HepG2 (cell line): ENCODE measurements around the gene ARFGAP1. TPM values are rescaled to one million over a fixed set of nuclear protein-coding genes. Genes with fewer than 3 reads are reported as not detected.

Experiments
- ATAC-seq: fragments of 200-7000 bp; cut with Tn5 transposase; 3 replicates; pipeline ENCODE4 v1.9.1; 2020; ENCODE audit warnings: mild to moderate bottlenecking, moderate library complexity
- BruUV-seq: library from RNA; stranded (reverse); fragments of 400-500 nt; replicated peaks from 2 replicates; lab custom pipeline; 2021; lab: Mats Ljungman, UMichigan
- CTCF ChIA-PET: fragments of 300-600 bp; formaldehyde crosslinking; extraction: SDS; loops from one replicate; lab custom pipeline; 2021; ENCODE audit warnings: low total read pairs, inconsistent platforms, low intra/inter-chr PET ratio; lab: Yijun Ruan, JAX
- POLR2A ChIA-PET: fragments of 350-600 bp; sonication (Branson Sonifier 250); formaldehyde crosslinking; loops from one replicate; lab custom pipeline; 2020; ENCODE audit warnings: antibody characterized with exemption, inconsistent platforms; lab: Yijun Ruan, JAX
- DNase-seq: peaks from one replicate; pipeline ENCODE4 v3.0.0-alpha.2; 2015; ENCODE audit warnings: low spot score
- FAIRE-seq: peaks from 3 replicates; lab custom pipeline; 2011; peaks lifted over from hg19 to GRCh38; lab: Jason Lieb, UNC
- H2AFZ ChIP-seq: one replicate; pipeline ENCODE4 v1.6.1; 2011; ENCODE audit warnings: low read length, inconsistent platforms
- H3K27ac ChIP-seq: fragments of 300-600 bp; 3 replicates; pipeline ENCODE4 v1.8.0; 2011; ENCODE audit warnings: mixed run types, mild to moderate bottlenecking, mixed read lengths, low read length, inconsistent platforms; ENCODE audit not compliant: insufficient read depth; ENCODE audit errors: extremely low read length
- H3K27me3 ChIP-seq, 2 experiments: fragments of 200-600 bp in 1 of 2; 2 replicates in 1 of 2; 3 replicates in 1 of 2; pipeline versions ENCODE4 v1.6.0 to v1.8.0; 2011; ENCODE audit warnings: low read length in 2 of 2, mild to moderate bottlenecking in 2 of 2, moderate library complexity in 2 of 2, inconsistent platforms in 1 of 2; ENCODE audit not compliant: insufficient read depth in 2 of 2, control insufficient read depth in 1 of 2
- H3K36me3 ChIP-seq, 2 experiments: fragments of 200-600 bp in 1 of 2; replicated peaks in 1 of 2; 2 replicates in 1 of 2; 3 replicates in 1 of 2; pipeline versions ENCODE4 v1.5.1 to v1.8.0; 2011; ENCODE audit warnings: low read length in 2 of 2, inconsistent platforms in 1 of 2; ENCODE audit not compliant: insufficient read depth in 2 of 2, control insufficient read depth in 1 of 2
- H3K4me1 ChIP-seq: 2 replicates; pipeline ENCODE4 v1.5.1; 2012; ENCODE audit warnings: low read length, inconsistent platforms; ENCODE audit not compliant: insufficient read depth
- H3K4me2 ChIP-seq: 2 replicates; pipeline ENCODE4 v1.6.0; 2011; ENCODE audit warnings: low read depth, low read length, inconsistent platforms
- H3K4me3 ChIP-seq, 3 experiments: fragments of 200-600 bp in 1 of 3; sonication (generic), shearing (Covaris generic) in 1 of 3; replicated peaks in 1 of 3; 2 replicates each; pipeline ENCODE4 v1.5.1; 2011 to 2016; ENCODE audit warnings: low read length in 3 of 3, inconsistent platforms in 2 of 3, low read depth in 2 of 3, mild to moderate bottlenecking in 2 of 3, control low read depth in 1 of 3, mixed read lengths in 1 of 3; ENCODE audit not compliant: insufficient read depth in 1 of 3
- H3K79me2 ChIP-seq: one replicate; pipeline ENCODE4 v1.6.1; 2011; ENCODE audit warnings: low read length, inconsistent platforms; ENCODE audit not compliant: insufficient read depth
- H3K9ac ChIP-seq: 2 replicates; pipeline ENCODE4 v1.6.0; 2011; ENCODE audit warnings: mild to moderate bottlenecking, low read depth, low read length, inconsistent platforms; ENCODE audit not compliant: insufficient read depth
- H3K9me3 ChIP-seq: 2 replicates; pipeline ENCODE4 v1.5.1; 2012; ENCODE audit warnings: mild to moderate bottlenecking, low read length
- H4K20me1 ChIP-seq: 2 replicates; pipeline ENCODE4 v1.6.0; 2011; ENCODE audit warnings: inconsistent platforms, mild to moderate bottlenecking, low read length, moderate library complexity; ENCODE audit not compliant: insufficient read depth
- AHDC1 ChIP-seq: sonication (generic); formaldehyde crosslinking; IDR thresholded peaks from 2 replicates; pipeline ENCODE4 v1.5.1; 2020; ENCODE audit warnings: mild to moderate bottlenecking, missing genetic modification reagents, borderline replicate concordance
- BHLHE40 ChIP-seq: IDR thresholded peaks from 2 replicates; pipeline ENCODE4 v1.6.1; 2011; ENCODE audit warnings: low read length, improper control_type of control experiment
- CENPBD1 ChIP-seq: sonication (generic); formaldehyde crosslinking; IDR thresholded peaks from 2 replicates; pipeline ENCODE4 v1.8.0; 2022; ENCODE audit warnings: missing genetic modification reagents, low read depth, mild to moderate bottlenecking, borderline replicate concordance
- MNT ChIP-seq: fragments of 450-650 bp; IDR thresholded peaks from 2 replicates; pipeline ENCODE4 v1.6.1; 2016
- MTF2 ChIP-seq: sonication (generic); formaldehyde crosslinking; IDR thresholded peaks from 2 replicates; pipeline ENCODE4 v1.5.0; 2020; ENCODE audit warnings: missing genetic modification reagents, borderline replicate concordance
- ZFP36L2 ChIP-seq: sonication (generic); formaldehyde crosslinking; IDR thresholded peaks from 2 replicates; pipeline ENCODE4 v1.4.0; 2020; ENCODE audit warnings: missing genetic modification reagents
- ZNF549 ChIP-seq: sonication (generic); formaldehyde crosslinking; IDR thresholded peaks from 2 replicates; pipeline ENCODE4 v1.5.0; 2020; ENCODE audit warnings: missing genetic modification reagents
- WGBS: methylation state at CpG from one replicate; pipeline ENCODE4 v1.1.6; 2017; ENCODE audit warnings: low lambda C conversion rate; 5-methylcytosine and 5-hydroxymethylcytosine counted together
- in situ Hi-C: cut with HindIII; loops from 2 replicates; pipeline ENCODE4 v1.10.0; 2017; ENCODE audit warnings: low pct_unique_long_range_greater_than_20kb; ENCODE audit not compliant: extremely low pct_ligation_motif_present
- intact Hi-C: fragments of 100-400 bp; cut with micrococcal nuclease; formaldehyde crosslinking; loops from one replicate; pipeline ENCODE4 v1.10.0; 2022; ENCODE audit not compliant: unreplicated experiment
- polyA plus RNA-seq, 8 experiments: library from polyadenylated mRNA; depleted of rRNA in 3 of 8; stranded (reverse) in 7 of 8; unstranded in 1 of 8; fragments of >200 nt; fragmentation: Illumina TruSeq in 4 of 8; extraction: Trizol in 4 of 8; gene quantifications; 2 replicates each; pipeline versions ENCODE4 v1.2.1 to v1.2.3, GENCODE V29; 2011 to 2016; ENCODE audit warnings: low read depth in 4 of 8, missing spikeins in 1 of 8, mixed read lengths in 1 of 8; ENCODE audit not compliant: insufficient read depth in 1 of 8
- total RNA-seq, 5 experiments: library from RNA; depleted of rRNA; stranded (reverse); fragments of >200 nt; fragmentation: Illumina TruSeq; extraction: Trizol; gene quantifications; 2 replicates each; pipeline ENCODE4 v1.2.3, GENCODE V29; 2016; ENCODE audit warnings: low read depth in 1 of 5

The ARFGAP1 gene
- total and polyA plus RNA-seq, 2 of the 13 experiments (the other 11 are each of a cell fraction or from before 2014, with no cell fraction given): 132 TPM

GRCh38 chr20:63295846-63296245, 23.2 kb downstream of the ARFGAP1 start:
- 30% methylated on average over 18 of the region's 20 CpGs for whole genome bisulfite sequencing
- ChIA-PET POLR2A (no interaction called here), CTCF (no interaction called here)
- no peak for ATAC-seq
- Histone ChIP-seq H3K27ac (no peak overlapping the region), H3K27me3 (peaks cover 23 to 77% of the 10 kb centered on the region in 2 experiments; a peak in 4 of 5 replicates), H4K20me1 (peaks cover 6% of the 10 kb centered on the region; the same call in 1 of the 2 replicates), H3K4me2 (no peak overlapping the region), H3K36me3 (no peaks in the 10 kb centered on the region), H3K9me3 (no peaks in the 10 kb centered on the region), H3K4me1 (peaks cover 10% of the 10 kb centered on the region), H2AFZ (no peak overlapping the region), H3K9ac (no peak overlapping the region), H3K4me3 (no peak overlapping the region), H3K79me2 (no peaks in the 10 kb centered on the region)
- FAIRE-seq: no peak
- TF ChIP-seq MTF2 (CRISPR knock-in tag): 0 out of 2 replicates have a peak, but pooled peaks have one; percentile 47
- TF ChIP-seq ZFP36L2 (CRISPR knock-in tag): no peak
- intact Hi-C loops (loop anchor here (5.0 kb wide), 1 partner anchor 91 kb away; no protein-coding TSS in a partner anchor), in situ Hi-C loops (no loop called here)
- DNase-seq: no peak
- BruUV-seq: no TSS peak

- FAIRE-seq: no peak
- H3K27me3 ChIP-seq: peaks cover 23 to 81% of the 10 kb centered on the region in 2 experiments; a peak in 4 of 5 replicates
- WGBS: 8% methylated on average over 14 of the region's 18 CpGs
- intact Hi-C loops (loop anchor here (5.0 kb wide), 1 partner anchor 91 kb away; no protein-coding TSS in a partner anchor), in situ Hi-C loops (no loop called here)
- H3K4me2 ChIP-seq: no peak overlapping the region
- BruUV-seq: no TSS peak
- POLR2A ChIA-PET: no interaction called here
- H3K36me3 ChIP-seq: no peaks in the 10 kb centered on the region
- H3K4me3 ChIP-seq: no peak overlapping the region
- no peak for DNase-seq
- H3K9ac ChIP-seq: no peak overlapping the region
- H3K9me3 ChIP-seq: no peaks in the 10 kb centered on the region
- 0 out of 2 replicates have a peak, but pooled peaks cover 1% of the 10 kb centered on the region for H3K4me1 ChIP-seq
- CTCF ChIA-PET: no interaction called here
- peaks cover 6% of the 10 kb centered on the region; the same call in 1 of the 2 replicates for H4K20me1 ChIP-seq
- H3K79me2 ChIP-seq: no peaks in the 10 kb centered on the region
- no peak for ATAC-seq
- H3K27ac ChIP-seq: no peak overlapping the region
- no peak overlapping the region for H2AFZ ChIP-seq
- TF ChIP-seq ZNF549 (CRISPR knock-in tag) (no peak), AHDC1 (no peak), MNT (peak; percentile 93), BHLHE40 (peak; percentile 58), CENPBD1 (CRISPR knock-in tag) (no peak)
Observed at GRCh38 chr20:63296531-63297299, 24.1 kb downstream of the ARFGAP1 start.
